Esophagus squamous epithelium (tissue), 5 donors: ENCODE measurements around the gene ADISSP. TPM values are rescaled to one million over a fixed set of nuclear protein-coding genes. Genes with fewer than 3 reads are reported as not detected.

Experiments
- DNase-seq: peaks from one replicate; lab custom pipeline; 2025; lab: John Stamatoyannopoulos, UW
- H3K27ac ChIP-seq, 4 donors: fragments of 200-600 bp; sonication (generic); one replicate each; pipeline ENCODE4 v1.5.1; 2016 to 2019; ENCODE audit warnings: mild to moderate bottlenecking in 1 of 4
- H3K27me3 ChIP-seq, 4 donors: fragments of 200-600 bp; sonication (generic); 1 replicate in 3 of 4; 2 replicates in 1 of 4; pipeline versions ENCODE4 v1.5.1 to v1.6.0; 2017 to 2021; ENCODE audit warnings: antibody characterized with exemption in 1 of 4
- H3K36me3 ChIP-seq, 3 donors: fragments of 200-600 bp; sonication (generic); one replicate each; pipeline ENCODE4 v1.5.1; 2016 to 2019
- H3K4me1 ChIP-seq, 3 donors: fragments of 200-600 bp; sonication (generic); one replicate each; pipeline ENCODE4 v1.5.1; 2017 to 2019
- H3K4me3 ChIP-seq, 4 donors: fragments of 200-600 bp; sonication (generic); 1 replicate in 3 of 4; 2 replicates in 1 of 4; pipeline ENCODE4 v1.5.1; 2016 to 2019; ENCODE audit warnings: mild to moderate bottlenecking in 2 of 4, moderate library complexity in 1 of 4
- H3K9me3 ChIP-seq, 3 donors: fragments of 200-600 bp; sonication (generic); one replicate each; pipeline ENCODE4 v1.5.1; 2016 to 2019
- CTCF ChIP-seq, 6 experiments: fragments of 450-650 bp in 4 of 6; fragments of 200-600 bp in 2 of 6; sonication (generic) in 2 of 6; IDR thresholded peaks; one replicate each; pipeline ENCODE4 v1.5.1; 2016 to 2019; ENCODE audit warnings: antibody characterized with exemption in 6 of 6, mild to moderate bottlenecking in 4 of 6, moderate library complexity in 4 of 6
- POLR2A ChIP-seq, 4 donors: fragments of 450-650 bp; IDR thresholded peaks; one replicate each; pipeline ENCODE4 v1.6.1; 2017; ENCODE audit warnings: antibody characterized with exemption in 4 of 4, mild to moderate bottlenecking in 4 of 4, moderate library complexity in 3 of 4
- WGBS, 2 donors: methylation state at CpG; one replicate each; pipeline ENCODE4 v1.1.5; 2018; 5-methylcytosine and 5-hydroxymethylcytosine counted together
- intact Hi-C: fragments of 100-400 bp; cut with DNase I; formaldehyde crosslinking; loops from one replicate; pipeline ENCODE4 v1.15.0; 2022
- total RNA-seq, 4 donors: library from RNA; depleted of rRNA; stranded (reverse); fragments of >200 nt; gene quantifications; one replicate each; pipeline ENCODE4 v1.1.0, GENCODE V29; 2016
- donor health status: DM: yes; HTN: yes; CAD: no.

ADISSP gene
- total RNA-seq = 10 to 100 TPM; 13.5 to 24.7 (median 19.8) TPM

- WGBS, 2 donors = 0% methylated on average over 11 of the region's 80 CpGs; no CpG with 5 or more reads in 1 of the 2 donors
Measured at GRCh38 chr20:3767427-3768341, at the start of gene ADISSP. ADISSP (minus strand) TSS chr20:3767753; CDS start chr20:3760100, 7,653 bp downstream.

GRCh38 chr20:3815703-3816315 is 48.3 kb upstream of the ADISSP start:
- H3K36me3 ChIP-seq = no peaks in the 10 kb centered on the region
- peaks cover 28 to 74% (median 40%) of the 10 kb centered on the region in 3 donors for H3K4me1 ChIP-seq
- intact Hi-C loops = no loop called here
- no peaks in the 10 kb centered on the region for H3K9me3 ChIP-seq
- TF ChIP-seq POLR2A (IDR thresholded peaks at IDR 0.05) = no peak
- TF ChIP-seq CTCF (IDR thresholded peaks at IDR 0.05) = no peak
- H3K27ac ChIP-seq = peak overlapping the region in 1 of 4 donors; percentile 42
- no peak overlapping the region for H3K4me3 ChIP-seq
- 69 to 73% methylated on average over 9 of the region's 9 CpGs for WGBS, 2 donors
- no peak for DNase-seq
- H3K27me3 ChIP-seq = no peaks in the 10 kb centered on the region

More at GRCh38 chr20:3767427-3768341, at the start of gene ADISSP:
- peaks cover 21 to 63% (median 50%) of the 10 kb centered on the region in 3 donors for H3K4me1 ChIP-seq
- intact Hi-C loops = no loop called here
- peak within 1 kb of the TSS; percentile 88 to 96 (median 92) for H3K27ac ChIP-seq
- H3K4me3 ChIP-seq = peak within 1 kb of the TSS; percentile 52 to 75 (median 68)
- no peaks in the 10 kb centered on the region for H3K36me3 ChIP-seq
- H3K27me3 ChIP-seq = no peaks in the 10 kb centered on the region
- peak; percentile 90 for DNase-seq
- no peaks in the 10 kb centered on the region for H3K9me3 ChIP-seq
- TF ChIP-seq POLR2A (IDR thresholded peaks at IDR 0.05) (peak in 3 of 4 donors; percentile 49 to 74 (median 53)), CTCF (IDR thresholded peaks at IDR 0.05) (no peak)

- TF ChIP-seq CTCF (IDR thresholded peaks at IDR 0.05) (no peak), POLR2A (IDR thresholded peaks at IDR 0.05) (no peak)
- intact Hi-C loops = no loop called here
- H3K36me3 ChIP-seq = no peaks in the 10 kb centered on the region
- 82 to 84% methylated on average over 5 to 7 of the region's 7 CpGs for WGBS, 2 donors
- DNase-seq = no peak
- no peaks in the 10 kb centered on the region for H3K27me3 ChIP-seq
- no peak overlapping the region for H3K4me3 ChIP-seq
- peaks cover 33 to 81% (median 45%) of the 10 kb centered on the region in 3 donors for H3K4me1 ChIP-seq
- H3K9me3 ChIP-seq = no peaks in the 10 kb centered on the region
- H3K27ac ChIP-seq = no peak overlapping the region
Measured at GRCh38 chr20:3814928-3815495, 47.5 kb upstream of the ADISSP start.

- TF ChIP-seq POLR2A (IDR thresholded peaks at IDR 0.05) = no peak
- no peak for TF ChIP-seq CTCF (IDR thresholded peaks at IDR 0.05)
- no peak overlapping the region for H3K4me3 ChIP-seq
- no peak for DNase-seq
- H3K36me3 ChIP-seq = no peaks in the 10 kb centered on the region
- 83 to 89% methylated on average over 6 to 12 of the region's 12 CpGs for WGBS, 2 donors
- H3K9me3 ChIP-seq = no peaks in the 10 kb centered on the region
- intact Hi-C loops = no loop called here
- peak overlapping the region in 1 of 4 donors; percentile 91 for H3K27ac ChIP-seq
- no peaks in the 10 kb centered on the region for H3K27me3 ChIP-seq
- peaks cover 27 to 77% (median 42%) of the 10 kb centered on the region in 3 donors for H3K4me1 ChIP-seq
Measured at GRCh38 chr20:3813848-3814581, 46.5 kb upstream of the ADISSP start.
